OCI-LY3 (cell line): Measurements from ENCODE around the gene NMRK1.

ENCODE experiments used
- H2AFZ ChIP-seq: fragments of 200-600, 300-600 bp; shearing (Covaris generic); 2 replicates; pipeline ENCODE4 v1.6.0; 2014; ENCODE audit warnings: antibody characterized with exemption, low read depth, low read length
- H3K27ac ChIP-seq: fragments of 200-600, 300-600 bp; sonication (generic); 2 replicates; pipeline ENCODE4 v1.5.1; 2014; ENCODE audit warnings: mild to moderate bottlenecking, low read length, moderate library complexity, mixed read lengths
- H3K27me3 ChIP-seq: fragments of 200-600, 300-600 bp; sonication (generic); 2 replicates; pipeline ENCODE4 v1.6.1; 2014; ENCODE audit warnings: low read depth, low read length, mixed read lengths
- H3K36me3 ChIP-seq: fragments of 200-600, 300-600 bp; sonication (generic); replicated peaks from 2 replicates; pipeline ENCODE3; 2014; ENCODE audit warnings: low read depth, low read length, mixed read lengths
- H3K4me1 ChIP-seq: fragments of 300-600, 200-600 bp; sonication (generic); 2 replicates; pipeline ENCODE4 v1.6.1; 2014; ENCODE audit warnings: low read length, mixed read lengths
- H3K4me2 ChIP-seq: fragments of 200-600, 300-600 bp; sonication (generic); 2 replicates; pipeline ENCODE4 v1.6.1; 2014; ENCODE audit warnings: low read length, mixed read lengths
- H3K4me3 ChIP-seq: fragments of 300-600, 200-600 bp; sonication (generic); 2 replicates; pipeline ENCODE4 v1.5.1; 2014; ENCODE audit warnings: antibody characterized with exemption, mild to moderate bottlenecking, low read length, moderate library complexity
- H3K79me2 ChIP-seq: fragments of 300-600, 200-600 bp; shearing (Covaris generic); 2 replicates; pipeline ENCODE4 v1.6.1; 2014; ENCODE audit warnings: mild to moderate bottlenecking, low read length, mixed read lengths
- H3K9ac ChIP-seq: fragments of 300-600, 200-600 bp; shearing (Covaris generic); 2 replicates; pipeline ENCODE4 v1.6.0; 2014; ENCODE audit warnings: mild to moderate bottlenecking, low read length, moderate library complexity
- H3K9me3 ChIP-seq: fragments of 200-600, 300-600 bp; shearing (Covaris generic); 2 replicates; pipeline ENCODE4 v1.6.1; 2014; ENCODE audit warnings: low read length, mixed read lengths; ENCODE audit not compliant: insufficient read depth
- H4K20me1 ChIP-seq: fragments of 200-600, 300-600 bp; sonication (generic); 2 replicates; pipeline ENCODE4 v1.6.1; 2016; ENCODE audit warnings: low read length, mixed read lengths; ENCODE audit not compliant: insufficient read depth
- EZH2phosphoT487 ChIP-seq: fragments of 200-600 bp; shearing (Covaris generic); IDR thresholded peaks from 2 replicates; pipeline ENCODE4 v1.6.1; 2018; ENCODE audit warnings: antibody characterized with exemption, mixed run types, low read depth
- TF ChIP-seq, protein P1 (sequence below): fragments of 200-600, 300-600 bp; sonication (generic); IDR thresholded peaks from 2 replicates; pipeline ENCODE4 v1.5.1; 2014; ENCODE audit warnings: antibody characterized with exemption, low read length, low read depth

The NMRK1 gene

DNA sequence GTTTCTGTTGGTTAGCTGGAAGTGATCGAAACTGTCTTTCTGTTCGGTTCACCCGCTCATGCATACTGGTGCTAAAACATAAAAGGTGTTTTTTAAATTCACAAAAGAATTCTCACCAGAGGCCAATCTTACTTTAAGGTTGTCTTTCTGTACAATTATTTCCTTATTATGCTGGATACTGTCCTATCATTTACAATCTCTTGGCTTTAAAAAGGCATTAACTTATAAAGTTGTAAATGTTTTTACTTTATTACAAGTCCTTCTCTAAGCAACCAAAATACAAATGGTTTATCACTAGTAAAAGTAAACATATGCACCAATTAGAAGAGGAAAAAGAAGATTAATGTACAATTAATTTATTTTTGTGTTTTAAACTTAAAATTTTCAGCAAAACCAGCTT lies 70.6 kb downstream of the NMRK1 start:
- TF ChIP-seq, protein P1, sequence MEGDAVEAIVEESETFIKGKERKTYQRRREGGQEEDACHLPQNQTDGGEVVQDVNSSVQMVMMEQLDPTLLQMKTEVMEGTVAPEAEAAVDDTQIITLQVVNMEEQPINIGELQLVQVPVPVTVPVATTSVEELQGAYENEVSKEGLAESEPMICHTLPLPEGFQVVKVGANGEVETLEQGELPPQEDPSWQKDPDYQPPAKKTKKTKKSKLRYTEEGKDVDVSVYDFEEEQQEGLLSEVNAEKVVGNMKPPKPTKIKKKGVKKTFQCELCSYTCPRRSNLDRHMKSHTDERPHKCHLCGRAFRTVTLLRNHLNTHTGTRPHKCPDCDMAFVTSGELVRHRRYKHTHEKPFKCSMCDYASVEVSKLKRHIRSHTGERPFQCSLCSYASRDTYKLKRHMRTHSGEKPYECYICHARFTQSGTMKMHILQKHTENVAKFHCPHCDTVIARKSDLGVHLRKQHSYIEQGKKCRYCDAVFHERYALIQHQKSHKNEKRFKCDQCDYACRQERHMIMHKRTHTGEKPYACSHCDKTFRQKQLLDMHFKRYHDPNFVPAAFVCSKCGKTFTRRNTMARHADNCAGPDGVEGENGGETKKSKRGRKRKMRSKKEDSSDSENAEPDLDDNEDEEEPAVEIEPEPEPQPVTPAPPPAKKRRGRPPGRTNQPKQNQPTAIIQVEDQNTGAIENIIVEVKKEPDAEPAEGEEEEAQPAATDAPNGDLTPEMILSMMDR = no peak
- no peak for TF ChIP-seq EZH2phosphoT487

DNA sequence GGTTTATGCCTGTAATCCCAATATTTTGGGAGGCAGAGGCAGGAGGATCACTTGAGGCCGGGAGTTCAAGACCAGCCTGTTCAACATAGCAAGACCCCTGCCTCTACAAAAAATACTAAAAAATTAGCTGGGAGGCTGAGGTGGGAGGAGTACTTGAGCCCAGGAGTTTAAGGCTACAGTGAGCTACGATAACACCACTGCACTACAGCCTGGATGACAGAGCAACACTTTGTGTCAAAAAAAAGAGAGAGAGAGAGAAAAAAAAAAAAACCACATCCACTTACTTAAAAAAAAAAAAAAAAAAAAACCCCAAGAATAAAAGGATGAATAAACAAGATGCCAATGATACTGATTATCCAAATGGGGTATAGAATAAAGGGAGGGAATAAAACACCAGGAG lies 74.2 kb downstream of the NMRK1 start:
- H3K4me3 ChIP-seq = no peak overlapping the region
- H3K27ac ChIP-seq = no peak overlapping the region

More for the DNA sequence above, 70.6 kb downstream of the NMRK1 start:
- Histone ChIP-seq H3K27ac (no peak overlapping the region), H3K36me3 (peaks cover 2% of the 10 kb centered on the region), H3K79me2 (peaks cover 23% of the 10 kb centered on the region), H2AFZ (no peak overlapping the region), H3K4me1 (no peaks in the 10 kb centered on the region), H4K20me1 (no peaks in the 10 kb centered on the region), H3K4me3 (no peak overlapping the region), H3K4me2 (no peak overlapping the region), H3K9ac (no peak overlapping the region), H3K27me3 (no peaks in the 10 kb centered on the region), H3K9me3 (no peaks in the 10 kb centered on the region)

More for the DNA sequence above, 74.2 kb downstream of the NMRK1 start:
- Histone ChIP-seq H3K79me2 (no peaks in the 10 kb centered on the region; the same call in 1 of the 2 replicates), H2AFZ (no peak overlapping the region), H3K36me3 (peaks cover 8% of the 10 kb centered on the region), H3K9ac (no peak overlapping the region), H3K4me2 (no peak overlapping the region), H3K27me3 (no peaks in the 10 kb centered on the region), H4K20me1 (no peaks in the 10 kb centered on the region), H3K9me3 (no peaks in the 10 kb centered on the region), H3K4me1 (no peaks in the 10 kb centered on the region; the same call in 1 of the 2 replicates)
- TF ChIP-seq EZH2phosphoT487 = no peak
- TF ChIP-seq, protein P1 = no peak
